Hepatocyte (in vitro differentiated cells): ENCODE data around the gene ARHGEF37.

Experiments used
- CTCF ChIP-seq: fragments of 200-600 bp; sonication (generic); IDR thresholded peaks from 2 replicates; pipeline ENCODE4 v1.5.1; 2016; ENCODE audit warnings: antibody characterized with exemption, mild to moderate bottlenecking; ENCODE audit not compliant: poor library complexity
- EZH2 ChIP-seq: fragments of 200-600 bp; sonication (generic); IDR thresholded peaks from 2 replicates; pipeline ENCODE4 v1.6.1; 2016; ENCODE audit warnings: antibody characterized with exemption, mild to moderate bottlenecking, borderline replicate concordance
- EZH2phosphoT487 ChIP-seq: fragments of 200-600 bp; sonication (generic); IDR thresholded peaks from one replicate; pipeline ENCODE4 v1.6.1; 2018; ENCODE audit warnings: antibody characterized with exemption, mild to moderate bottlenecking, low read depth, moderate library complexity; ENCODE audit not compliant: unreplicated experiment, severe bottlenecking

DNA sequence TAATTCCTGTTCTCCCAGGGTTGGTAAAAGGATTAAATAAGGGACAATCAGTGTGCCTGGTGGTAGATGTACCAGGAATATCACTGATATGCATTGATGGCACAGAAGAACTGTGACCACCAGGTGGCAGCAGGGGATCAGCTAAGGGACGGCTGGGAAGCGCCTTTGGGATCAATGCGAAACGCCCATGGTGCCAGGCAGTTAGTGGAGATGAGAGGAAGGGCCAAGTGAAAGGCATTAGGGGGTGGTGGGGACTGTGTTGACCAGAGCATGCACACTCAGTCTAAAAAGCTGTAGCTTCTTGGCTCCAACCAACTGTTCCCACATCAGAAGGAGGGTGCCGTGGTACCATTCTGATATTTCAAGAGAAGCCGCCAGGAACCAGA, 55.6 kb downstream of the ARHGEF37 start:
- TF ChIP-seq CTCF: peak; percentile 76
- TF ChIP-seq EZH2phosphoT487: no peak
- TF ChIP-seq EZH2: no peak
